Astrocyte (in vitro differentiated cells and primary cell): Measurements from ENCODE around the gene KCNQ1OT1. TPM values are rescaled to one million over a fixed set of nuclear protein-coding genes. Genes with fewer than 3 reads are reported as not detected.

Experiments used
- DNase-seq: peaks from one replicate; pipeline ENCODE4 v3.0.0-alpha.2; 2010; ENCODE audit warnings: low read depth
- FAIRE-seq: peaks from 2 replicates; lab custom pipeline; 2011; peaks lifted over from hg19 to GRCh38; lab: Jason Lieb, UNC
- H2AFZ ChIP-seq: 2 replicates; pipeline ENCODE4 v1.6.0; 2012; ENCODE audit warnings: low read depth, low read length, inconsistent platforms
- H3K27ac ChIP-seq: 2 replicates; pipeline ENCODE4 v1.5.1; 2011; ENCODE audit warnings: low read depth, low read length, inconsistent platforms
- H3K27me3 ChIP-seq: 2 replicates; pipeline ENCODE4 v1.6.0; 2011; ENCODE audit warnings: low read length, inconsistent platforms; ENCODE audit not compliant: insufficient read depth
- H3K36me3 ChIP-seq: 2 replicates; pipeline ENCODE4 v1.5.1; 2011; ENCODE audit warnings: low read length, inconsistent platforms; ENCODE audit not compliant: insufficient read depth
- H3K4me1 ChIP-seq: 2 replicates; pipeline ENCODE4 v1.5.1; 2011; ENCODE audit warnings: low read length, inconsistent platforms; ENCODE audit not compliant: insufficient read depth
- H3K4me2 ChIP-seq: 2 replicates; pipeline ENCODE4 v1.6.0; 2012; ENCODE audit warnings: low read length, inconsistent platforms
- H3K4me3 ChIP-seq: 2 replicates; pipeline ENCODE4 v1.5.1; 2011; ENCODE audit warnings: low read depth, mild to moderate bottlenecking, low read length, inconsistent platforms; ENCODE audit not compliant: insufficient read depth
- H3K79me2 ChIP-seq: 2 replicates; pipeline ENCODE4 v1.6.0; 2012; ENCODE audit warnings: mild to moderate bottlenecking, low read length, inconsistent platforms; ENCODE audit not compliant: insufficient read depth
- H3K9ac ChIP-seq: 2 replicates; pipeline ENCODE4 v1.6.0; 2012; ENCODE audit warnings: mild to moderate bottlenecking, low read length, inconsistent platforms
- H3K9me3 ChIP-seq: 2 replicates; pipeline ENCODE4 v1.5.1; 2012; ENCODE audit warnings: low read depth, mild to moderate bottlenecking, low read length, inconsistent platforms; ENCODE audit not compliant: insufficient read depth
- H4K20me1 ChIP-seq: 2 replicates; pipeline ENCODE4 v1.6.0; 2012; ENCODE audit warnings: low read length, inconsistent platforms; ENCODE audit not compliant: insufficient read depth
- H3K27ac Mint-ChIP-seq: one replicate; pipeline ENCODE4 v1.8.0; 2021; ENCODE audit warnings: mild to moderate bottlenecking, mixed read lengths; ENCODE audit not compliant: unreplicated experiment
- H3K27me3 Mint-ChIP-seq: one replicate; pipeline ENCODE4 v1.8.0; 2021; ENCODE audit warnings: low read depth, mixed read lengths; ENCODE audit not compliant: unreplicated experiment
- H3K36me3 Mint-ChIP-seq: one replicate; pipeline ENCODE4 v1.8.0; 2021; ENCODE audit warnings: low read depth, mixed read lengths; ENCODE audit not compliant: unreplicated experiment
- H3K4me1 Mint-ChIP-seq: one replicate; pipeline ENCODE4 v1.8.0; 2021; ENCODE audit warnings: low read depth, mixed read lengths; ENCODE audit not compliant: unreplicated experiment
- H3K4me3 Mint-ChIP-seq: one replicate; pipeline ENCODE4 v1.8.0; 2021; ENCODE audit warnings: mild to moderate bottlenecking, moderate library complexity, mixed read lengths; ENCODE audit not compliant: unreplicated experiment
- H3K9me3 Mint-ChIP-seq: one replicate; pipeline ENCODE4 v1.8.0; 2021; ENCODE audit warnings: mild to moderate bottlenecking, mixed read lengths; ENCODE audit not compliant: unreplicated experiment
- EZH2 ChIP-seq: IDR thresholded peaks from 2 replicates; pipeline ENCODE4 v1.6.1; 2012; ENCODE audit warnings: mild to moderate bottlenecking, low read length, inconsistent platforms; ENCODE audit not compliant: insufficient read depth
- total RNA-seq: library from RNA; stranded (reverse); gene quantifications from 2 replicates; pipeline ENCODE4 v1.2.1, GENCODE V29; 2021
- TF ChIP-seq, protein P1 (sequence below): IDR thresholded peaks from 2 replicates; pipeline ENCODE4 v1.5.1; 2011; ENCODE audit warnings: low read depth, mild to moderate bottlenecking, inconsistent platforms, low read length, moderate library complexity; ENCODE audit not compliant: insufficient read depth

Gene KCNQ1OT1
- total RNA-seq, 1 donor from 2014 or later = 2.5 TPM

DNA sequence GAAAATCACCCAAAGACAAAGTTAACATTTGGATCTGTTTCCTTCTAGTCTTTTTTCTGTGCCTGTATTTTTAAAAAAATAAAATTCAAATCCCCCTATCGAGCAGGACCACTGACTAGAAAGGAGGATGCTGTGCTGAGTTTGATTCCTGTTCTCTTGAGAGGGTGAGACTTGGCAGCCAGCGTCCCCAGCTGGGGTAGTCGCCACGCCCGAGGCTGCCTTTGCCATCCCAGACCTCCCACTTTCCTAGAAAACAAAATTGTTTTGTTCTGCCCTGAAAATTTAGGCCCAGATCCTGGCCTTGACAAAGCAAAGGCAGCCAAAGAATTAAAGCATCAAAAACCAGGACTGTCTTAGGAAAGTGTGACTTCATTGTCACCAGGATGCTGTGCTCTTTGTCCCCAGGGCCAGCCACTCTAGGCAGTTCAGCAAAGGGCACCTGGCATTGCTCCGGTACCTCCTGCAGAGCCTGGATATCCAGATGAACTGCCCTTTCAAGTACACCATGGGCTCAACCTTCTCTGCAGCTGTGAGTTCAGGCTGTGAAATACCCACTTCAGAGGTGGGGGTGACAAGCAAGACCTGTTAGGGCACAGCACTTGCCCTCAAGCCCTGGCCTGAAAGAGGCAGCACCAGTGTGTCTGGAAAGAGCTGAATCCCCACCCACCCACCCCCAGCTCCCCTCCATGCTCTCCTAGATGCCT, 44.6 kb downstream of the KCNQ1OT1 start:
- no peak overlapping the region for H3K4me3 Mint-ChIP-seq
- H3K79me2 ChIP-seq = no peaks in the 10 kb centered on the region
- H3K4me1 Mint-ChIP-seq = peaks cover 25% of the 10 kb centered on the region
- H3K4me3 ChIP-seq = no peak overlapping the region
- H3K9ac ChIP-seq = no peak overlapping the region
- H3K36me3 Mint-ChIP-seq = peaks cover 10% of the 10 kb centered on the region
- TF ChIP-seq EZH2 = no peak
- TF ChIP-seq, protein P1, sequence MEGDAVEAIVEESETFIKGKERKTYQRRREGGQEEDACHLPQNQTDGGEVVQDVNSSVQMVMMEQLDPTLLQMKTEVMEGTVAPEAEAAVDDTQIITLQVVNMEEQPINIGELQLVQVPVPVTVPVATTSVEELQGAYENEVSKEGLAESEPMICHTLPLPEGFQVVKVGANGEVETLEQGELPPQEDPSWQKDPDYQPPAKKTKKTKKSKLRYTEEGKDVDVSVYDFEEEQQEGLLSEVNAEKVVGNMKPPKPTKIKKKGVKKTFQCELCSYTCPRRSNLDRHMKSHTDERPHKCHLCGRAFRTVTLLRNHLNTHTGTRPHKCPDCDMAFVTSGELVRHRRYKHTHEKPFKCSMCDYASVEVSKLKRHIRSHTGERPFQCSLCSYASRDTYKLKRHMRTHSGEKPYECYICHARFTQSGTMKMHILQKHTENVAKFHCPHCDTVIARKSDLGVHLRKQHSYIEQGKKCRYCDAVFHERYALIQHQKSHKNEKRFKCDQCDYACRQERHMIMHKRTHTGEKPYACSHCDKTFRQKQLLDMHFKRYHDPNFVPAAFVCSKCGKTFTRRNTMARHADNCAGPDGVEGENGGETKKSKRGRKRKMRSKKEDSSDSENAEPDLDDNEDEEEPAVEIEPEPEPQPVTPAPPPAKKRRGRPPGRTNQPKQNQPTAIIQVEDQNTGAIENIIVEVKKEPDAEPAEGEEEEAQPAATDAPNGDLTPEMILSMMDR = no peak
- no peaks in the 10 kb centered on the region for H4K20me1 ChIP-seq
- no peak overlapping the region for H3K4me2 ChIP-seq
- DNase-seq = no peak
- no peak overlapping the region for H3K27ac Mint-ChIP-seq
- no peaks in the 10 kb centered on the region for H3K27me3 ChIP-seq
- no peaks in the 10 kb centered on the region for H3K27me3 Mint-ChIP-seq
- H2AFZ ChIP-seq = no peak overlapping the region
- peaks cover 51% of the 10 kb centered on the region for H3K9me3 Mint-ChIP-seq
- H3K4me1 ChIP-seq = peaks cover 7% of the 10 kb centered on the region
- H3K27ac ChIP-seq = no peak overlapping the region
- no peak for FAIRE-seq
- no peaks in the 10 kb centered on the region for H3K36me3 ChIP-seq
- H3K9me3 ChIP-seq = peaks cover 41% of the 10 kb centered on the region

DNA sequence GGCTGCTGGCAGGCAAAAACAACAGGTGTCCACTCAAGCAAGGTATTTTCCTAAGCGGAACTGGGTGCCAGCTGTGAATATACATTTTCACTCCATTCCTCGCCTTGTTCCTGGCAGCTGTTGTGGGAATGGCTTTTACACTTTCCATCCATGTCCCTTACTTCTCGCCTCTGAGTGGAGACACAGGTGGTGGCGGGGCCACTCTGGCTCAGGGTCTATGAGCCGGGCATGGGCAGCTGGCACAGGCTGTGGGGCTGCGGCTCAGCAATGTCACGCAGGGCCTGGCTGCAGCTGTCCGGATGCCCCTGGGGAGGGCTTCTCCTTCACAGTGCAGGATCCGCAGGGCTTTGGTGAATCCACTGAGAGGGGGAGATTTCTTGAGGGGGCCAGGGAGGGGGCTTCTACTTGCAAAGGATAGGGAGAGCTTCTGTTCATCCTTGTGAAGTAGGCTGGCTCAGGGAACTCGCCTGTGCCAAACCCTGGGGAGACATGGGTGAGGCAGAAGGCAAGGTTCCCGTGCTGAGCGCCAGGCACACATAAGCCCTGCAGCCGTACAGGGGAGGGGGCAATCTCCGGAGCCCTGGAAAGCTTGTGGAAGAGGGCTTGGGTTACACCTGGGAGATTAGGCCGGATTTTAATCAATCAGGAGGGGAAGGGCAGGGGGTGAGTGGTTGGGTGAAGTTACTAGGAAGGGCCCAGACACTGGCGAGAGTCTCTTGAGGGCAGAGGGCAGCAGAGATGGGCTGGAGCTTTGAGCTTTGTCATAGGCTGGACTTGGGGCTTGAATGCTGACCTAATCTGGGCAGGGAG, 45.7 kb downstream of the KCNQ1OT1 start:
- H3K4me1 ChIP-seq = peaks cover 7% of the 10 kb centered on the region
- H3K36me3 Mint-ChIP-seq = peaks cover 18% of the 10 kb centered on the region
- H3K4me3 Mint-ChIP-seq = no peak overlapping the region
- no peaks in the 10 kb centered on the region for H3K79me2 ChIP-seq
- H4K20me1 ChIP-seq = no peaks in the 10 kb centered on the region
- no peak overlapping the region for H3K4me2 ChIP-seq
- H2AFZ ChIP-seq = no peak overlapping the region
- H3K9me3 Mint-ChIP-seq = peaks cover 60% of the 10 kb centered on the region
- no peak overlapping the region for H3K9ac ChIP-seq
- no peak for TF ChIP-seq EZH2
- TF ChIP-seq, protein P1 = no peak
- H3K4me1 Mint-ChIP-seq = peaks cover 25% of the 10 kb centered on the region
- no peak overlapping the region for H3K4me3 ChIP-seq
- H3K27ac Mint-ChIP-seq = no peak overlapping the region
- no peaks in the 10 kb centered on the region for H3K36me3 ChIP-seq
- no peak overlapping the region for H3K27ac ChIP-seq
- peaks cover 46% of the 10 kb centered on the region for H3K9me3 ChIP-seq
- H3K27me3 ChIP-seq = no peaks in the 10 kb centered on the region
- DNase-seq (no peak), FAIRE-seq (no peak)
- H3K27me3 Mint-ChIP-seq = no peaks in the 10 kb centered on the region

DNA sequence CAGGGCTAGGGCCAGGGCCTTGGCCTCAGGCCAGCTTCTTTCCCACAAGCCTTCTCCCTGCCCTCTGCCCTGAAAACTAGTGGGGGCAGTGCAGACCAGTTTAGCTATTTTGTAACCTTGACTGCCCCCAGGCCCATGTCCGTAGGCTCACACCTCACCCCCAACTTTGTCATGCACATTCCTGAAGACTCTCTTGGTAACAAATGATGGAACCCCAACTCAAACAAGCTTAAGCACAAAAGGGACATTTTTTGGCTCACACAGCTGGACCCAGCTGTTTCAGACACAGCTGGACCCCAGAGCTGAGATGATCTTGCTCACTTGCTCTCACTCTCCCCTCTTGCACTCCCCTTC, 46.6 kb downstream of the KCNQ1OT1 start:
- Histone ChIP-seq H3K9me3 (peaks cover 40% of the 10 kb centered on the region), H3K36me3 (no peaks in the 10 kb centered on the region), H3K4me3 (no peak overlapping the region), H3K27me3 (no peaks in the 10 kb centered on the region), H3K79me2 (no peaks in the 10 kb centered on the region), H3K4me1 (peaks cover 7% of the 10 kb centered on the region), H4K20me1 (no peaks in the 10 kb centered on the region), H2AFZ (no peak overlapping the region), H3K27ac (no peak overlapping the region), H3K4me2 (no peak overlapping the region), H3K9ac (no peak overlapping the region)
- no peak overlapping the region for H3K27ac Mint-ChIP-seq
- no peak for DNase-seq
- peaks cover 19% of the 10 kb centered on the region for H3K36me3 Mint-ChIP-seq
- FAIRE-seq = no peak
- no peak for TF ChIP-seq EZH2
- TF ChIP-seq, protein P1 = no peak
- peak overlapping the region; percentile 50 for H3K4me3 Mint-ChIP-seq
- H3K4me1 Mint-ChIP-seq = peaks cover 20% of the 10 kb centered on the region
- H3K9me3 Mint-ChIP-seq = peaks cover 64% of the 10 kb centered on the region
- H3K27me3 Mint-ChIP-seq = no peaks in the 10 kb centered on the region
